SU-DHL-6 (cell line): Measurements from ENCODE around the gene PPP2R2C.

Experiments used
- H2AFZ ChIP-seq: fragments of 200-600 bp; sonication (generic); 2 replicates; pipeline ENCODE4 v1.6.1; 2014; ENCODE audit warnings: low read depth, mild to moderate bottlenecking, moderate library complexity, mixed read lengths, antibody characterized with exemption, low read length; ENCODE audit not compliant: severe bottlenecking
- H3F3A ChIP-seq: fragments of 200-600 bp; shearing (Covaris generic); 2 replicates; pipeline ENCODE4 v1.6.0; 2016; ENCODE audit warnings: antibody characterized with exemption, mild to moderate bottlenecking; ENCODE audit not compliant: insufficient read depth
- H3K27ac ChIP-seq: fragments of 200-600 bp; sonication (generic); 2 replicates; pipeline ENCODE4 v1.5.1; 2016; ENCODE audit warnings: low read depth, mild to moderate bottlenecking, low read length, moderate library complexity, mixed read lengths
- H3K27me3 ChIP-seq: fragments of 200-600 bp; sonication (generic), shearing (Covaris generic); 2 replicates; pipeline ENCODE4 v1.6.0; 2014; ENCODE audit warnings: mild to moderate bottlenecking, low read length
- H3K36me3 ChIP-seq: fragments of 200-600 bp; sonication (generic); 2 replicates; pipeline ENCODE4 v1.6.1; 2014; ENCODE audit warnings: mild to moderate bottlenecking, low read length, mixed read lengths
- H3K4me2 ChIP-seq: fragments of 300-600, 200-600 bp; shearing (Covaris generic), sonication (generic); 2 replicates; pipeline ENCODE4 v1.6.0; 2014; ENCODE audit warnings: low read length, low read depth, mild to moderate bottlenecking; ENCODE audit not compliant: poor library complexity, severe bottlenecking
- H3K4me3 ChIP-seq: fragments of 200-600 bp; sonication (generic); 2 replicates; pipeline ENCODE4 v1.5.1; 2014; ENCODE audit warnings: antibody characterized with exemption, low read length, mild to moderate bottlenecking, mixed read lengths; ENCODE audit not compliant: insufficient read depth, poor library complexity, severe bottlenecking
- H3K79me2 ChIP-seq: fragments of 200-600 bp; sonication (generic); 2 replicates; pipeline ENCODE4 v1.6.1; 2014; ENCODE audit warnings: mild to moderate bottlenecking, low read length, moderate library complexity; ENCODE audit not compliant: insufficient read depth
- H3K9ac ChIP-seq: fragments of 200-600 bp; sonication (generic); 2 replicates; pipeline ENCODE4 v1.7.0; 2014; ENCODE audit warnings: mild to moderate bottlenecking, low read length
- H3K9me2 ChIP-seq: fragments of 200-600 bp; sonication (generic); replicated peaks from 2 replicates; pipeline ENCODE4 v1.6.1; 2014; ENCODE audit warnings: low read length; ENCODE audit not compliant: insufficient read depth
- H3K9me3 ChIP-seq: fragments of 200-600 bp; sonication (generic); 2 replicates; pipeline ENCODE4 v1.6.1; 2014; ENCODE audit warnings: low read length, mixed read lengths; ENCODE audit not compliant: insufficient read depth
- H4K20me1 ChIP-seq: fragments of 200-600 bp; sonication (generic); 2 replicates; pipeline ENCODE4 v1.6.1; 2014; ENCODE audit warnings: low read depth, mild to moderate bottlenecking, antibody characterized with exemption, low read length, moderate library complexity, mixed read lengths
- CTCF ChIP-seq: fragments of 200-600 bp; sonication (generic); IDR thresholded peaks from one replicate; pipeline ENCODE4 v1.5.1; 2017; ENCODE audit warnings: antibody characterized with exemption, mild to moderate bottlenecking, low read length, moderate library complexity; ENCODE audit not compliant: insufficient read depth, poor library complexity, severe bottlenecking
- EZH2phosphoT487 ChIP-seq: fragments of 200-600 bp; sonication (generic), shearing (Covaris generic); conservative IDR thresholded peaks from 2 replicates; pipeline ENCODE4 v1.6.1; 2018; ENCODE audit warnings: mild to moderate bottlenecking, antibody characterized with exemption, low read length, moderate library complexity, mixed read lengths

Gene PPP2R2C

GRCh38 chr4:6383009-6383404 lies 89.4 kb downstream of the PPP2R2C start:
- no peak overlapping the region for H2AFZ ChIP-seq
- H3K9me3 ChIP-seq, result no peaks in the 10 kb centered on the region
- H3K4me3 ChIP-seq, result no peak overlapping the region
- no peaks in the 10 kb centered on the region for H3K36me3 ChIP-seq
- no peaks in the 10 kb centered on the region for H3K27me3 ChIP-seq
- no peak for TF ChIP-seq EZH2phosphoT487
- TF ChIP-seq CTCF, result no peak
- no peak overlapping the region for H3K9ac ChIP-seq
- H3K27ac ChIP-seq, result no peak overlapping the region
- no peaks in the 10 kb centered on the region for H3K9me2 ChIP-seq
- H3K79me2 ChIP-seq, result no peaks in the 10 kb centered on the region
- H3F3A ChIP-seq, result no peaks in the 10 kb centered on the region
- H4K20me1 ChIP-seq, result no peaks in the 10 kb centered on the region
- no peak overlapping the region for H3K4me2 ChIP-seq

DNA sequence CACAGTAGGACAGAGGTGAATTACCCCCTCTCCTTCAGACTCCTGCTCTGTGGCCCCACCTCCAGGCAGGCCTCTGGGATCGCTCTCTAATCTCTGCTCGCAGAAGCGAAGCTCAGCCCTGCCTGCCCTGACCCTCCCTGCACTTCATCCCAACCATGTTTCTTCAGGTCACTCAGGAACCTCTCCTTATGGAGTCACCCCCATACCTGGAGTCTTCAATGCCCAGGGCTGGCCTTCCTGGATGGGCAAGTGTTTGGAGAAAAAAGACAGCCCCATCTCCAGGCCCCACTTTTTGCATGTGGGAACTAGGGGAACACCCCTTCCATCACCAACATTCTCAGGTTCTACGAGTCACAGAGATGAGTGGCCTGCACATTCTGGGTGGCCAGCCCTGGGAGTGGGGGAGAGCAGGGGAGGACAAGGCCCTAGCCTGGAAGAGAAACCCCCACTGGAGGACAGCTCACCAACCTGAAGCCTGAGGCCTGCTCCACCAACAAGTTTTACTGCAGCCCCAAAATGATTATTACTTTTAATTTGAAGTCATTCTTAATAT lies 90.8 kb downstream of the PPP2R2C start:
- TF ChIP-seq EZH2phosphoT487, result no peak
- TF ChIP-seq CTCF, result no peak
- H3K27me3 ChIP-seq, result no peaks in the 10 kb centered on the region

GRCh38 chr4:6380746-6381410 lies 91.5 kb downstream of the PPP2R2C start:
- H3K79me2 ChIP-seq, result no peaks in the 10 kb centered on the region
- H2AFZ ChIP-seq, result no peak overlapping the region
- H3K9me3 ChIP-seq, result no peaks in the 10 kb centered on the region
- H3K36me3 ChIP-seq, result no peaks in the 10 kb centered on the region
- H3F3A ChIP-seq, result no peaks in the 10 kb centered on the region
- no peak overlapping the region for H3K27ac ChIP-seq
- H4K20me1 ChIP-seq, result no peaks in the 10 kb centered on the region
- H3K4me2 ChIP-seq, result no peak overlapping the region
- no peak overlapping the region for H3K4me3 ChIP-seq
- H3K27me3 ChIP-seq, result no peaks in the 10 kb centered on the region
- TF ChIP-seq EZH2phosphoT487 (no peak), CTCF (no peak)
- H3K9ac ChIP-seq, result no peak overlapping the region
- no peaks in the 10 kb centered on the region for H3K9me2 ChIP-seq

More for the DNA sequence above, 90.8 kb downstream of the PPP2R2C start:
- H3K36me3 ChIP-seq, result no peaks in the 10 kb centered on the region
- no peaks in the 10 kb centered on the region for H3F3A ChIP-seq
- H3K4me3 ChIP-seq, result no peak overlapping the region
- H3K79me2 ChIP-seq, result no peaks in the 10 kb centered on the region
- no peak overlapping the region for H2AFZ ChIP-seq
- H3K9me2 ChIP-seq, result no peaks in the 10 kb centered on the region
- H3K4me2 ChIP-seq, result no peak overlapping the region
- no peak overlapping the region for H3K9ac ChIP-seq
- H3K27ac ChIP-seq, result no peak overlapping the region
- H4K20me1 ChIP-seq, result no peaks in the 10 kb centered on the region
- no peaks in the 10 kb centered on the region for H3K9me3 ChIP-seq
